Kidney (tissue), 14 donors: ENCODE data around the gene SPTBN5. TPM values are rescaled to one million over a fixed set of nuclear protein-coding genes. Genes with fewer than 3 reads are reported as not detected.

Source experiments
- DNase-seq, 5 donors: peaks; one replicate each; pipeline ENCODE4 v3.0.0-alpha.2; 2013 to 2020
- FAIRE-seq: peaks from 2 replicates; lab custom pipeline; 2012; peaks lifted over from hg19 to GRCh38; lab: Jason Lieb, UNC
- H3K27ac ChIP-seq, 2 donors: one replicate each; pipeline ENCODE4 v1.7.0; 2013; ENCODE audit warnings: low read depth in 2 of 2, low read length in 2 of 2, inconsistent platforms in 1 of 2
- H3K27me3 ChIP-seq: one replicate; pipeline ENCODE4 v1.7.1; 2013; ENCODE audit warnings: low read length, inconsistent platforms; ENCODE audit not compliant: control insufficient read depth, insufficient read depth
- H3K36me3 ChIP-seq, 3 donors: one replicate each; pipeline versions ENCODE4 v1.7.0 to v1.7.1; 2013; ENCODE audit warnings: low read length in 3 of 3, control low read depth in 1 of 3, inconsistent platforms in 1 of 3; ENCODE audit not compliant: insufficient read depth in 3 of 3, control insufficient read depth in 2 of 3
- H3K4me1 ChIP-seq, 3 donors: one replicate each; pipeline versions ENCODE4 v1.7.0 to v1.7.1; 2013; ENCODE audit warnings: low read length in 3 of 3, inconsistent platforms in 1 of 3, low read depth in 1 of 3; ENCODE audit not compliant: control insufficient read depth in 2 of 3, insufficient read depth in 2 of 3
- H3K4me3 ChIP-seq, 3 donors: one replicate each; pipeline versions ENCODE4 v1.7.0 to v1.8.1; 2013; ENCODE audit warnings: low read length in 3 of 3, control low read depth in 1 of 3, inconsistent platforms in 1 of 3
- H3K9ac ChIP-seq, 3 donors: one replicate each; pipeline versions ENCODE4 v1.7.0 to v1.7.1; 2013; ENCODE audit warnings: low read length in 3 of 3, control low read depth in 1 of 3, inconsistent platforms in 1 of 3
- H3K9me3 ChIP-seq, 3 donors: one replicate each; pipeline versions ENCODE4 v1.7.0 to v1.7.1; 2013; ENCODE audit warnings: low read length in 3 of 3, control low read depth in 1 of 3, inconsistent platforms in 1 of 3; ENCODE audit not compliant: control insufficient read depth in 2 of 3, insufficient read depth in 1 of 3
- CTCF ChIP-seq: IDR thresholded peaks from 3 replicates; pipeline ENCODE4 v1.5.1; 2012; ENCODE audit warnings: mild to moderate bottlenecking, moderate library complexity, borderline replicate concordance; ENCODE audit not compliant: insufficient read depth; ENCODE audit errors: extremely low read depth
- intact Hi-C: fragments of 100-400 bp; cut with DNase I; formaldehyde crosslinking; loops from one replicate; pipeline ENCODE4 v1.11.1; 2022
- polyA plus RNA-seq: library from polyadenylated mRNA; stranded (reverse); fragments of 350-450 nt; fragmentation: Illumina TruSeq; extraction: RNeasy Lipid Tissue Mini Kit (QIAGEN cat#74804); gene quantifications from one replicate; pipeline ENCODE4 v1.2.3, GENCODE V29; 2014; ENCODE audit warnings: low read depth, low replicate concordance; ENCODE audit not compliant: insufficient read depth
- total RNA-seq: library from RNA; stranded (reverse); fragmentation: NEBNext Ultra II Directional; extraction: Animal tissue kit (Norgen Biotek cat#: 25700); gene quantifications from one replicate; pipeline ENCODE4 v1.2.1, GENCODE V29; 2021
- donor health status: control.
- donor health status: control.
- donor health status: control.
- donor health status: control.
- donor health status: control.
- donor health status: DM: yes; HTN: yes; CAD: no.
- donor health status: Normal renal cell carcinoma (clear cell type).

Gene SPTBN5
- total and polyA plus RNA-seq, 2 donors from 2014 or later = 1.2 to 2.6 TPM

DNA sequence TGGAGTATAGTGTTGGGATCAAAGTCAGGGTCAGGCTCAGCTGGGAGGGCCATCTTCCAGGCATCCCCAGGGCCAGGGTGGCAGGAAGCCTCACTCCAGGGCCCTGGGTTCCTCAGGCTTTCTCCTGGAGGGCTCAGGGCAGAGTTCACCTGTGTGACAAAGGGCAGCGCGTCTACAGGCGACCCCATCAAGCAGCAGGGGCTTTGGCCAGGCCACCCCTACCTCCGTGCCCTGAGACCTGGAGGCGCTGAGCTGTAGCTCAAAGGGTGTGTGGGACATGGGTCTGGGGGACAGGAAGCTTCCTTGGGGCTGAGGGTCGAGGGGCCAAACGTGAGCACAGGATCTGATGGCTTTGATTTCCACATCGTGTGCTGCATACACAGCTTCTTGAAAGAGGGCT, 12.8 kb downstream of the SPTBN5 start:
- no peak for FAIRE-seq
- TF ChIP-seq CTCF = no peak
- Histone ChIP-seq H3K9ac (no peak overlapping the region), H3K36me3 (no peaks in the 10 kb centered on the region), H3K9me3 (no peaks in the 10 kb centered on the region), H3K27me3 (no peaks in the 10 kb centered on the region), H3K4me1 (peaks cover 0 to 8% (median 3%) of the 10 kb centered on the region in 3 donors), H3K4me3 (no peak overlapping the region), H3K27ac (no peak overlapping the region)
- intact Hi-C loops = no loop called here
- DNase-seq = no peak

- DNase-seq (no peak), FAIRE-seq (no peak)
- Histone ChIP-seq H3K4me1 (peaks cover 0 to 8% (median 3%) of the 10 kb centered on the region in 3 donors), H3K9me3 (no peaks in the 10 kb centered on the region), H3K9ac (no peak overlapping the region), H3K36me3 (no peaks in the 10 kb centered on the region), H3K27me3 (no peaks in the 10 kb centered on the region), H3K27ac (no peak overlapping the region), H3K4me3 (no peak overlapping the region)
- TF ChIP-seq CTCF = no peak
- intact Hi-C loops = no loop called here
These were observed 13.5 kb downstream of the SPTBN5 start for GRCh38 chr15:41880156-41880877.

GRCh38 chr15:41879321-41879845, 14.5 kb downstream of the SPTBN5 start:
- Histone ChIP-seq H3K4me3 (no peak overlapping the region), H3K4me1 (peaks cover 0 to 8% (median 3%) of the 10 kb centered on the region in 3 donors), H3K9me3 (no peaks in the 10 kb centered on the region), H3K27me3 (no peaks in the 10 kb centered on the region), H3K36me3 (no peaks in the 10 kb centered on the region), H3K9ac (no peak overlapping the region), H3K27ac (no peak overlapping the region)
- DNase-seq (no peak), FAIRE-seq (no peak)
- intact Hi-C loops = no loop called here
- TF ChIP-seq CTCF = no peak
